ENCODE results near the gene PCDHB12.
"Not testable (repeated sequence)": the region's sequence is repeated elsewhere in the genome, so short reads cannot be mapped to it uniquely, and the experiment has no call there.

PCDHB12 gene

DNA sequence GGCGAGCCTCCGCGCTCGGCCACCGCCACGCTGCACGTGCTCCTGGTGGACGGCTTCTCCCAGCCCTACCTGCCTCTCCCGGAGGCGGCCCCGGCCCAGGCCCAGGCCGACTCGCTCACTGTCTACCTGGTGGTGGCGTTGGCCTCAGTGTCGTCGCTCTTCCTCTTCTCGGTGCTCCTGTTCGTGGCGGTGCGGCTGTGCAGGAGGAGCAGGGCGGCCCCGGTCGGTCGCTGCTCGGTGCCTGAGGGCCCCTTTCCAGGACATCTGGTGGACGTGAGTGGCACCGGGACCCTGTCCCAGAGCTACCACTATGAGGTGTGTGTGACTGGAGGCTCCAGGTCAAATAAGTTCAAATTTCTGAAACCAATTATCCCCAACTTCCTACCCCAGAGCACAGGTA is 2.3 kb downstream of the PCDHB12 start:
- DNase-seq: not testable (repeated sequence)

DNA sequence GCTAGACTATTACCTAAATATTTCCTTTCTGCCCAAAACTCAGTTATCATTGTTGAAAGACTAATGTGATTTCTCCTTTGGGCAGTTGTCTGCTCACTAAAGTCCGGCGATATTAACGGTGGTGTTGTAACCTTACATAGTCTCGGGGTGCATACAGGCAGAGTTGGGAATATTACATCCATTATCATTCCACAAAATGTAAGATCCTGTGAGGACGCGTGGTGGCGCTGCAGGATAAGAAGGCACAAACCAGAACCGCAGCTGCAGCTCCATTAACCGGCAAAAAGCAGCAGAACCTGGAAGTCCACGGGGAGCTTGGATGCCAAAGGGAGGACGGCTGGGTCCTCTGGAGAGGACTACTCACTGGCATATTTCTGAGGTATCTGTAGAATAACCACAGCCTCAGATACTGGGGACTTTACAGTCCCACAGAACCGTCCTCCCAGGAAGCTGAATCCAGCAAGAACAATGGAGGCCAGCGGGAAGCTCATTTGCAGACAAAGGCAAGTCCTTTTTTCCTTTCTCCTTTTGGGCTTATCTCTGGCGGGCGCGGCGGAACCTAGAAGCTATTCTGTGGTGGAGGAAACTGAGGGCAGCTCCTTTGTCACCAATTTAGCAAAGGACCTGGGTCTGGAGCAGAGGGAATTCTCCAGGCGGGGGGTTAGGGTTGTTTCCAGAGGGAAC is 5.3 kb downstream of the PCDHB12 start, which contains the start of gene PCDHB13:
PCDHB13 (plus strand) TSS at position 264 of the 684 bp plus-strand sequence; CDS start at position 469, 205 bp downstream.
- DNase-seq: not testable (repeated sequence)

DNA sequence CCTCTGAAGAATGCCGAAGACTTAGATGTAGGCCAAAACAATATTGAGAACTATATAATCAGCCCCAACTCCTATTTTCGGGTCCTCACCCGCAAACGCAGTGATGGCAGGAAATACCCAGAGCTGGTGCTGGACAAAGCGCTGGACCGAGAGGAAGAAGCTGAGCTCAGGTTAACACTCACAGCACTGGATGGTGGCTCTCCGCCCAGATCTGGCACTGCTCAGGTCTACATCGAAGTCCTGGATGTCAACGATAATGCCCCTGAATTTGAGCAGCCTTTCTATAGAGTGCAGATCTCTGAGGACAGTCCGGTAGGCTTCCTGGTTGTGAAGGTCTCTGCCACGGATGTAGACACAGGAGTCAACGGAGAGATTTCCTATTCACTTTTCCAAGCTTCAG is 6.1 kb downstream of the PCDHB12 start:
- not testable (repeated sequence) for DNase-seq

DNA sequence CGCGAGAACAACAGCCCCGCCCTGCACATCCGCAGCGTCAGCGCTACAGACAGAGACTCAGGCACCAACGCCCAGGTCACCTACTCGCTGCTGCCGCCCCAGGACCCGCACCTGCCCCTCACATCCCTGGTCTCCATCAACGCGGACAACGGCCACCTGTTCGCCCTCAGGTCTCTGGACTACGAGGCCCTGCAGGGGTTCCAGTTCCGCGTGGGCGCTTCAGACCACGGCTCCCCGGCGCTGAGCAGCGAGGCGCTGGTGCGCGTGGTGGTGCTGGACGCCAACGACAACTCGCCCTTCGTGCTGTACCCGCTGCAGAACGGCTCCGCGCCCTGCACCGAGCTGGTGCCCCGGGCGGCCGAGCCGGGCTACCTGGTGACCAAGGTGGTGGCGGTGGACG is 7.0 kb downstream of the PCDHB12 start:
- not testable (repeated sequence) for DNase-seq

DNA sequence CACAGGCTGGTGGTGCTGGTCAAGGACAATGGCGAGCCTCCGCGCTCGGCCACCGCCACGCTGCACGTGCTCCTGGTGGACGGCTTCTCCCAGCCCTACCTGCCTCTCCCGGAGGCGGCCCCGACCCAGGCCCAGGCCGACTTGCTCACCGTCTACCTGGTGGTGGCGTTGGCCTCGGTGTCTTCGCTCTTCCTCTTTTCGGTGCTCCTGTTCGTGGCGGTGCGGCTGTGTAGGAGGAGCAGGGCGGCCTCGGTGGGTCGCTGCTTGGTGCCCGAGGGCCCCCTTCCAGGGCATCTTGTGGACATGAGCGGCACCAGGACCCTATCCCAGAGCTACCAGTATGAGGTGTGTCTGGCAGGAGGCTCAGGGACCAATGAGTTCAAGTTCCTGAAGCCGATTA is 7.5 kb downstream of the PCDHB12 start:
- DNase-seq: not testable (repeated sequence)

DNA sequence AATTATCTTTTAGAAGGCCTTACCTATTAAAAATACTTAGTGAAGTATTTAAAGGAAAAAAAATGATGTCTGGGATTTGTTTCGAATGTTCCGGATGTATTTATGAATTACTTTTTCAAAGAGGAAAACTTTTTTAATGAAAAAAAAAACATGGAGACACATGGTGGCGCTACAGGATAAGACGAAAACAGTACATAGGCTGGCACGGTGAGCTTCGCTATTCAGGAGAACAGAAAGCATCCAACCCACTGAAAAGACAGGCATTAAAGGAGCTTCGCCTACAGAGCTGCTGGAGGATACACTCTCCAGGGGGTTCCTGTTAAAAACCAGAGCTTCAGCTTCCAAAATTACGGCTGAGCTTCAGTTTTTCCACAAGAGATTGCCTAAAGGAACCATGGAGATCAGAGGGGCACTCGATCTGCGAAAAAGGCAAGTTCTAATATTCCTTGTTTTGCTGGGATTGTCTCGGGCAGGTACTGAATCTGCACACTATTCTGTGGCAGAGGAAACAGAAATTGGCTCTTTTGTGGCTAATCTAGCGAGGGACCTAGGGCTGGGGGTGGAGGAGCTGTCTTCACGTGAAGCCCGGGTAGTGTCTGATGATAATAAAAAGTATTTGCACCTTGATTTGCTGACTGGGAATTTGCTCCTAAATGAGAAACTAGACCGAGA is 14.7 kb downstream of the PCDHB12 start, which contains the start of gene PCDHB14:
PCDHB14 (plus strand) TSS at position 232 of the 672 bp plus-strand sequence; CDS start at position 395, 163 bp downstream.
- peak; percentile 51 for DNase-seq

DNA sequence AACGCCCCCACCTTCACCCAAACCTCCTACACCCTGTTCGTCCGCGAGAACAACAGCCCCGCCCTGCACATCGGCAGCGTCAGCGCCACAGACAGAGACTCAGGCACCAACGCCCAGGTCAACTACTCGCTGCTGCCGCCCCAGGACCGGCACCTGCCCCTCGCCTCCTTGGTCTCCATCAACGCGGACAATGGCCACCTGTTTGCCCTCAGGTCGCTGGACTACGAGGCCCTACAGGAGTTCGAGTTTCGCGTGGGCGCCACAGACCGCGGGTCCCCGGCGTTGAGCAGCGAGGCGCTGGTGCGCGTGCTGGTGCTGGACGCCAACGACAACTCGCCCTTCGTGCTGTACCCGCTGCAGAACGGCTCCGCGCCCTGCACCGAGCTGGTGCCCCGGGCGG is 16.3 kb downstream of the PCDHB12 start:
- DNase-seq: not testable (repeated sequence)

DNA sequence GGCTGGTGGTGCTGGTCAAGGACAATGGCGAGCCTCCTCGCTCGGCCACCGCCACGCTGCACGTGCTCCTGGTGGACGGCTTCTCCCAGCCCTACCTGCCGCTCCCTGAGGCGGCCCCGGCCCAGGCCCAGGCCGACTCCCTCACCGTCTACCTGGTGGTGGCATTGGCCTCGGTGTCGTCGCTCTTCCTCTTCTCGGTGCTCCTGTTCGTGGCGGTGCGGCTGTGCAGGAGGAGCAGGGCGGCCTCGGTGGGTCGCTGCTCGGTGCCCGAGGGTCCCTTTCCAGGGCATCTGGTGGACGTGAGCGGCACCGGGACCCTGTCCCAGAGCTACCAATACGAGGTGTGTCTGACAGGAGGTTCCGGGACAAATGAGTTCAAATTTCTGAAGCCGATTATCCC is 16.9 kb downstream of the PCDHB12 start:
- not testable (repeated sequence) for DNase-seq

DNA sequence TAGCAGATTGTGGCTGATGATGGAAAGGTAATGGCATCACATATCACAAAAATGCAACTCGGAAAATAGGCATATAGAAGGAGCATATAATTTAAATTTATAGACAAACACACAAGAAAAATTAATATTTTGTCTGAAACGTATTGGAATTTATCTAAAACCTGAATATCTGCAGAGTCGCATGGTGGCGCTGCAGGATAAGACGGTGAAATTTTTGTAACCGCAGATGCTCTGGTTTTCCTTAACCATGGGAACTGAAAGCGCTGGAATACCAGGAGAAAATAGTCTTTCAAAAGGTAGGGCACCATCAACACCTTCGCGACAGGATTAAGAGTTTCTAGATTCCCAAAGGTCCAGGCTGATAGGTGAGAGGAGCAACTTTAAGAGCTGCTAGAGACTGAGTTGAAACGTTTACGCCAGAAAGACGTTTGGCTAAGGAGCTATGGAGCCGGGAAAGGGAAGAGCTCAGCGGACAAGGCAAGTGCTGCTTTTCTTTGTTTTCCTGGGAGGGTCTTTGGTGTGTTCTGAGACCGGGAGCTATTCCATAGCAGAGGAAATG is 25.7 kb downstream of the PCDHB12 start:
- no peak for DNase-seq

DNA sequence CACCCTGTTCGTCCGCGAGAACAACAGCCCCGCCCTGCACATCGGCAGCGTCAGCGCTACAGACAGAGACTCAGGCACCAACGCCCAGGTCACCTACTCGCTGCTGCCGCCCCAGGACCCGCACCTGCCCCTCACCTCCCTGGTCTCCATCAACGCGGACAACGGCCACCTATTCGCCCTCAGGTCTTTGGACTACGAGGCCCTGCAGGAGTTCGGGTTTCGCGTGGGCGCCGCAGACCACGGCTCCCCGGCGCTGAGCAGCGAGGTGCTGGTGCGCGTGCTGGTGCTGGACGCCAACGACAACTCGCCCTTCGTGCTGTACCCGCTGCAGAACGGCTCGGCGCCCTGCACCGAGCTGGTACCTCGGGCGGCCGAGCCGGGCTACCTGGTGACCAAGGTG is 27.4 kb downstream of the PCDHB12 start:
- DNase-seq: not testable (repeated sequence)

DNA sequence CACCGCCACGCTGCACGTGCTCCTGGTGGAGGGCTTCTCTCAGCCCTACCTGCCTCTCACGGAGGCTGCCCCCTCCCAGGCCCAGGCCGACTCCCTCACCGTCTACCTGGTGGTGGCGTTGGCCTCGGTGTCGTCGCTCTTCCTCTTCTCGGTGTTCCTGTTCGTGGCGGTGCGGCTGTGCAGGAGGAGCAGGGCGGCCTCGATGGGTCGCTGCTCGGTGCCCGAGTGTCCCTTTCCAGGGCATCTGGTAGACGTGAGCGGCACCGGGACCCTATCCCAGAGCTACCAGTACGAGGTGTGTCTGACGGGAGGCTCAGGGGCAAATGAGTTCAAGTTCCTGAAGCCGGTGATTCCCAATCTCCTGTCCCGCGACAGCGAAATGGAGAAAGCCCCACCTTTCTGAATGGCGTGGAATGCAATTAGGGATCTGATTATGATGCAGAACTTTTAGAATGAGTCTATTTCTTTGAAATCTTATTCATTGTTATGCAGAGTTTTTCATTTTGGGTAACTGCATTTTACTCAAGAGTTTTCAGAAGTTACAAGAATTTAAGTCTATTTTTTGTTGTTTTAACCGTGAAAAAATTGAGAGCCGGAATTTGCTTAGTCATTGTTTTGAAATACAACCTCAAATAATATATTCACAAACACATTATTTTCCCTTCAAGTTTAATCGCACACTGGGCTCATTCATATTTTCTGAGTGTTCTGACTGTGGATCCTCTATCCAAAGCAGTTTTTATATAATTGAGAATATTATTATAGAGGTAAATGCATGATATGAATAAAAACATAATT is 28.2 kb downstream of the PCDHB12 start:
- DNase-seq: no peak

DNA sequence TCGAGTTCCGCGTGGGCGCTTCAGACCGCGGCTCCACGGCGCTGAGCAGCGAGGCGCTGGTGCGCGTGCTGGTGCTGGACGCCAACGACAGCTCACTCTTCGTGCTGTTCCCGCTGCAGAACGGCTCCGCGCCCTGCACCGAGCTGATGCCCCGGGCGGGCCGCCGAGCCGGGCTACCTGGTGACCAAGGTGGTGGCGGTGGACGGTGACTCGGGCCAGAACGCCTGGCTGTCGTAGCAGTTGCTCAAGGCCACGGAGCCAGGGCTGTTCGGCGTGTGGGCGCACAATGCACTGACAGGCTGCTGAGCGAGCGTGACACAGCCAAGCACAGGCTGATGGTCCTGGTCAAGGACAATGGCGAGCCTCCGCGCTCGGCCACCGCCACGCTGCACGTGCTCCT is 33.0 kb downstream of the PCDHB12 start:
- no peak for DNase-seq

DNA sequence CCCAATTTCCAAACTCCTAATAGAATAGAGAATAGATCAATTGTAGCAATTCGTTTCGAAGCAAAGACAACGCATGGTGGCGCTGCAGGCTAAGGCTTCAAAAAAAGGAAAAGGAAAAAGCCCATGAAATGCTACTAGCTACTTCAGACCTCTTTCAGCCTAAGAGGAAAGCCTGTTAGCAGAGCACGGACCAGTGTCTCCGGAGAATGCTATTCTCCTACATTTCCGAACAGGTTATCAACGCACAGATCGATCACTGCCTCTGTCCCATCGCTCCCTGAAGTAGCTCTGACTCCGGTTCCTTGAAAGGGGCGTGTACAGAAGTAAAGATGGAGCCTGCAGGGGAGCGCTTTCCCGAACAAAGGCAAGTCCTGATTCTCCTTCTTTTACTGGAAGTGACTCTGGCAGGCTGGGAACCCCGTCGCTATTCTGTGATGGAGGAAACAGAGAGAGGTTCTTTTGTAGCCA is 36.8 kb downstream of the PCDHB12 start, which contains the start of gene PCDHB15:
PCDHB15 (plus strand) TSS at position 146 of the 468 bp plus-strand sequence; CDS start at position 330, 184 bp downstream.
- DNase-seq: no peak

DNA sequence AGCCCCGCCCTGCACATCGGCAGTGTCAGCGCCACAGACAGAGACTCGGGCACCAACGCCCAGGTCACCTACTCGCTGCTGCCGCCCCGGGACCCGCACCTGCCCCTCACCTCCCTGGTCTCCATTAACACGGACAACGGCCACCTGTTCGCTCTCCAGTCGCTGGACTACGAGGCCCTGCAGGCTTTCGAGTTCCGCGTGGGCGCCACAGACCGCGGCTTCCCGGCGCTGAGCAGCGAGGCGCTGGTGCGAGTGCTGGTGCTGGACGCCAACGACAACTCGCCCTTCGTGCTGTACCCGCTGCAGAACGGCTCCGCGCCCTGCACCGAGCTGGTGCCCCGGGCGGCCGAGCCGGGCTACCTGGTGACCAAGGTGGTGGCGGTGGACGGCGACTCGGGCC is 38.5 kb downstream of the PCDHB12 start:
- not testable (repeated sequence) for DNase-seq

DNA sequence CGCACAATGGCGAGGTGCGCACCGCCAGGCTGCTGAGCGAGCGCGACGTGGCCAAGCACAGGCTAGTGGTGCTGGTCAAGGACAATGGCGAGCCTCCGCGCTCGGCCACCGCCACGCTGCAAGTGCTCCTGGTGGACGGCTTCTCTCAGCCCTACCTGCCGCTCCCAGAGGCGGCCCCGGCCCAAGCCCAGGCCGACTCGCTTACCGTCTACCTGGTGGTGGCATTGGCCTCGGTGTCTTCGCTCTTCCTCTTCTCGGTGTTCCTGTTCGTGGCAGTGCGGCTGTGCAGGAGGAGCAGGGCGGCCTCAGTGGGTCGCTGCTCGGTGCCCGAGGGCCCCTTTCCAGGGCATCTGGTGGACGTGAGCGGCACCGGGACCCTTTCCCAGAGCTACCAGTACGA is 38.9 kb downstream of the PCDHB12 start:
- DNase-seq: not testable (repeated sequence)

DNA sequence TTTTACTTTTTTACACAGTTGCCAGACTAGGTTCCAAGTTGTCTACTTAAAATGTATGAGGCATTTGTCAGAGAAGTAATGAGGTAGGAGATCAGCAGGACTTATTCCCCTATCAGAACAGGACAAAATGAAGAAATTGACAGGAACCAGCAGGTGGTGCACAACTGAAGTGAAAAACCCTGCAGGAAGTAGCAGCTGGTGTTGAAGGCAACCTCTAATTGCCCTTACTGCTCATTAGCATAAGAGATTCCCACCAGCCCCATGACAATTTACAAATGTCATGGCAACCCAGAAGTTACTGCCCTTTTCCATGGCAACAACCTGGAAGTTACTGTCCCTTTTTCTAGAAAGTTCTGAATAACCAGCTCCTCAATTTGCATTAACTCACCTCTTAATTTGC is 42.1 kb downstream of the PCDHB12 start:
- peak; percentile 84 for DNase-seq

DNA sequence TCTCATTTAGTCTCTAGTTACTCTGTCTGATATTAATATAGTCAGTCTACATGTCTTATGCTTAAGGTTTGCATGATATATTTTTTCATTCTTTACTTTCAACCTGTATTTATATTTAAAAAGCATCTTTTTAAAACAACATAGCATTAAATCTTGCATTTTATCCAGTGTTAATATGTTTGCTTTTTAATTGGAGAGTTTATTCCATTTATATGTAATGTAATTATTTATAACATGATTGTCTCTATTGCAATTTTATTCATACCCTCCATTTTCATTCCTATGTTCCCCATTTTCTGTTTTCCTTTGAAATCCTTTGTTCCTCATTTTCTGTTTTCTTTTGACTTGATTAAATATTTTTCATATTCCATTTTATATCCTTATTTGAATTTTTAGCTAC is 49.9 kb downstream of the PCDHB12 start:
- no peak for DNase-seq

DNA sequence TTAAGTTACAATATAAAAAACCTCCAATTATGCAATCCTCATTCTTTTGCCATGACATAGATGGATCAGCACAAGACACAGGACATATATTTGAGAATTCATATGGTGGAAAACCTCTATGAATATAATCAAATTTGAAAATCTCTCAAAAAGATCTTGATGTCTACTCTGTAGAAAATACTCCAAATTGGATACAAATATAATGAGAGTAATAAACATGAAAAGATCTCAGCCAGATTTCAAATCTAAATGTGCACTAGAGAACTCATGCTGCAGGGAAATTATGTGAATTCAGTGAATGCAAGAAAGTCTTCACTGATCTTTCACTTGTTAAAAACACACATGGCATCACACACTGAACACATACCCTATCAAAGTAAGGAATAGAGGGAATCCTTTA is 50.4 kb downstream of the PCDHB12 start:
- no peak for DNase-seq

DNA sequence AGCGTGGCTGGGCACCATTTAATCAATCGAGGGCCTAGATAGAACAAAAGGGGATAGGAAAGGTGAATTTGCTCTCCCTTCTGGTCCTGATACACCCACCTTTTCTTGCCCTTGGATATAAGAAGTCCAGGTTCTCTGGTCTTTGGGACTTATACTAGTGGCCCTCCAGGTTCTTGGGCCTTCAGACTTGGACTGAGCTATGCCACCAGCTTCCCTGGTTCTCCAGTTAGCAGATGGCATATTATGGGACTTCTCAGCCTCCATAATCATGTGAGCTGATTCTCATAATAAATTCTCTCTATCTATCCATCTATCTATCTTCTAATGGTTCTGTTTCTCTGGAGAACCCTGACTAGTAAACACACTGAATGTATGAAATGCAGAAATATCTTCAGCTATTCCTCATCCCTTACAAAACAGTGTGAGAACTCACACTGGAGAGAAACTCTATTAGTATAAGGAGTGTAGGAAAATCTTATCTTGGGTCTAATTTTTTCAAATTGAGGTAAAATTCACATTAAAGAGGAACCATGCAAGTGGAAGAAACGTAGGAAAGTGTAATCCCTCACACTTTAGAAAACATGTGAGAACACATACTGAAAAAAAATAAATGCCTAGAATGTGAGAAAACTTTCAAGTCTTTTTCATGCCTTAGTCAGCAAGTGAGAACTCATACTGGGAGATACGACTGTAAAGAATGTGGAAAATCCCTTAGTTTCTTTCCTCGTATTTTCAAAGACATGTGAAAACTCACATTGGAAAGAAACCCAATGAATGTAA is 52.1 kb downstream of the PCDHB12 start:
- DNase-seq: no peak

DNA sequence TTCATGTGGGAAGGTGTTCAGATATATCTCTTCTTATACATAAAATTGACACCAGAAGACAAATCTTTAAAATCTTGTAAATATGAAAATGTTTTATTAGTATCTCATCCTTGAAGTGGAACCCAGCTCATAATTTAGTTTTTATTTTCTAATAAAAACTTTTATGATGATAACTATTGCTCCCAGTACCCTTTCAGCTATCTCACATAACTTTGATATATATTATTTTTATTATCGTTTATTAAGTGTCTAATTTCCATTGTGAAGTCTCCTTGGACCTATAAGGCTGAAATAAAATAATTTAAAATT is 52.7 kb downstream of the PCDHB12 start:
- DNase-seq: no peak
